Lower leg skin (tissue), 3 donors: Measurements from ENCODE around the gene AHRR.

ENCODE experiments used
- POLR2A ChIP-seq, 2 donors: fragments of 450-650 bp; IDR thresholded peaks; one replicate each; pipeline ENCODE4 v1.6.1; 2016 to 2017; ENCODE audit warnings: antibody characterized with exemption in 2 of 2, mild to moderate bottlenecking in 1 of 2, moderate library complexity in 1 of 2
- TF ChIP-seq, protein P1 (sequence below), 3 donors: fragments of 450-650 bp; IDR thresholded peaks; one replicate each; pipeline ENCODE4 v1.5.1; 2016; ENCODE audit warnings: antibody characterized with exemption in 3 of 3, mild to moderate bottlenecking in 3 of 3, moderate library complexity in 2 of 3

DNA sequence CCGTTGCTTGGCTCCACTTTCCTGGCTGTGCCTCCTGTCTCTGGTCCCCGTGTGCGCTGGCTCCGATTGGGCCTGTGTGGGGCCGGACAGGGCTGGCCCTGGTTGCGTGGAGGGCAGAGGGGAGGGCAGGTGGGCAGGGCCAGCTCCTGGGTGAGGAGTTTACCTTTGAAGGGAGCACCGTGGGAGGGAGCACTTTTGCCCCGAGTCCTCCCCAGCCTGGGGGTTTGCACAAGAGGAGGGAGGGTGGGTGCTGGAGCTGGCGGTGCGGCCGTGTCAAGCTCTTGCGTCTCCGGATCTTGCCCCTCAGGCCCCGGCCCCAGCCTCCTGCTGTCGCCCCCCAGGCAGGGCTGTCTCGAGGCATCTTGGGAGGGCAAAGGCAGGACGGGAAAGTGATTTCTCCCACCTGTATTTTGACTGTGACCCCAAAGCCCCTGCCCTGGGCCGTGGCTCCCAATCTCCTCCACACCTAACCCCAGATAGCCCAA lies 73.2 kb downstream of the AHRR start:
- TF ChIP-seq, protein P1, sequence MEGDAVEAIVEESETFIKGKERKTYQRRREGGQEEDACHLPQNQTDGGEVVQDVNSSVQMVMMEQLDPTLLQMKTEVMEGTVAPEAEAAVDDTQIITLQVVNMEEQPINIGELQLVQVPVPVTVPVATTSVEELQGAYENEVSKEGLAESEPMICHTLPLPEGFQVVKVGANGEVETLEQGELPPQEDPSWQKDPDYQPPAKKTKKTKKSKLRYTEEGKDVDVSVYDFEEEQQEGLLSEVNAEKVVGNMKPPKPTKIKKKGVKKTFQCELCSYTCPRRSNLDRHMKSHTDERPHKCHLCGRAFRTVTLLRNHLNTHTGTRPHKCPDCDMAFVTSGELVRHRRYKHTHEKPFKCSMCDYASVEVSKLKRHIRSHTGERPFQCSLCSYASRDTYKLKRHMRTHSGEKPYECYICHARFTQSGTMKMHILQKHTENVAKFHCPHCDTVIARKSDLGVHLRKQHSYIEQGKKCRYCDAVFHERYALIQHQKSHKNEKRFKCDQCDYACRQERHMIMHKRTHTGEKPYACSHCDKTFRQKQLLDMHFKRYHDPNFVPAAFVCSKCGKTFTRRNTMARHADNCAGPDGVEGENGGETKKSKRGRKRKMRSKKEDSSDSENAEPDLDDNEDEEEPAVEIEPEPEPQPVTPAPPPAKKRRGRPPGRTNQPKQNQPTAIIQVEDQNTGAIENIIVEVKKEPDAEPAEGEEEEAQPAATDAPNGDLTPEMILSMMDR (IDR thresholded peaks at IDR 0.05) = no peak
- no peak for TF ChIP-seq POLR2A (IDR thresholded peaks at IDR 0.05)
